Activated CD8-positive, alpha-beta memory T cell treated with anti-CD3 and anti-CD28 coated beads, Interleukin-2, amount 50 U/mL, for 48 hours (primary cell): ENCODE data around the gene OVOL2.
A peak's percentile ranks its signal among the peaks of the same experiment; 100 is the strongest.
"Not testable (repeated sequence)": the region's sequence is repeated elsewhere in the genome, so short reads cannot be mapped to it uniquely, and the experiment has no call there.

Source experiments
- DNase-seq: peaks from one replicate; pipeline ENCODE4 v3.0.0-alpha.2; 2020

The OVOL2 gene

DNA sequence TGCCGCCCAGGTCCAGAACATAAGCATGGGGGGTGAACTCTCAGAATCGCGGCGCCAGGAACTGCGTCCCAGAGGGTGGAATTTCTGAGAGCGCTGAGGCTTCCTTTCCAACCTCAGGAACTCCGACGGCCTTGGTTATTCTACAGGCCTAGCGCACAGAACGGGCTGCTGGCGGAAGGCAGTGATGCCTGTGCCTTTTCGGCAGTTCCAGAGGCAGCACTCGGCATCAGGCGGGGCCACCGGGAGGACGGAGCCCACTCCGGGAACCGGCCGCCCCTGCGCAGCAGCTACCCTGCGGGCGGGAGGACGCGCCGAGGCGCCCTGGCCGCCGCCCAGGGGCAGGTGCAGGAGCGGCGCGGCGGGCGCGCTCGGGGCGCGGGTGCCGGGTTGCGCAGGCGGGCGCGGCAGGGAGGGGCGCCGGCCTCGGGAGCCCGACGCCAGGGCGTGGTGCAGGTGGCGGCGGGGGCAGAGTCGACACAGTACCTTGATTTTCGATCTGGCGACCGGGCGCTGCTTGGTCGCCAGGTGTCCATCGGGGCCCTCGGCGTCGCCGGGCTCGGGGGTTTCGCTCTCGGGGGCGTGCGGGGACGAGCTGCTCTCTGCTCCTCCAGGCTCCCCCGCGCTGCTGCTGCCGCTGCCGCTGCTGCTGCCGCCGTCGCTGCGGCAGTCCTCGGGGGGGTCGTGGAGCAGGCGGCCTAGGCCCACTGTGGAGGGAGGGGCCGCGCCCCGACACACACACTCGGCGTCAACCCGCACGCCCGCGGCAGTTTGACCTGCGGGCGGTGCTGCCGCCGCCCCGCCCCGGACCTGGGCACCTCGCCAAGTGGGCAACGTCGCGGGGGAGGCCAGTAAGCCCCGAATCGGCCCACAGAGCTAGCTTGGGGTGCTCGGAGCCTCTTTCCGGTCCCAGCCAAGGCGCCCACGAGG is 1.3 kb downstream of the OVOL2 start:
- DNase-seq, result no peak

DNA sequence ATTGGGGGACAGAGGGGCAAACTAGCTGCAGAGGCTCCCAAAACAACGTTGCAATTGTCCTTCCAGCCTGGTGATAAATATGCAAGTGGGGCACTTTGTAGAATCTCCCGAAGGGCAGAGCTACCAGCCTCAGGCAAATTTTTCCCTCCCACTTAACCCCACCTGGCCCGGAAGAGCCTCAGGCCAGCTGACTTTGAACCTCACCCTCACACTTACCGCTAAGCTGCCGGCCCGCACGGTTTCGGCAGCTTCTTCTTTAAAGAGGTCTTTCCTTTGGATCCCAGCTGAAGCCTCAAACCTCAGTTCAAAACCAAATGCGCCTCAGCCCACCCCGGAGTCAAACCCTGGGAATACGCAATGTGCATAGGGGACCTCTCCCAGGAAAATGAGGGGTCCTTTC is 2.5 kb downstream of the OVOL2 start:
- peak; percentile 41 for DNase-seq

DNA sequence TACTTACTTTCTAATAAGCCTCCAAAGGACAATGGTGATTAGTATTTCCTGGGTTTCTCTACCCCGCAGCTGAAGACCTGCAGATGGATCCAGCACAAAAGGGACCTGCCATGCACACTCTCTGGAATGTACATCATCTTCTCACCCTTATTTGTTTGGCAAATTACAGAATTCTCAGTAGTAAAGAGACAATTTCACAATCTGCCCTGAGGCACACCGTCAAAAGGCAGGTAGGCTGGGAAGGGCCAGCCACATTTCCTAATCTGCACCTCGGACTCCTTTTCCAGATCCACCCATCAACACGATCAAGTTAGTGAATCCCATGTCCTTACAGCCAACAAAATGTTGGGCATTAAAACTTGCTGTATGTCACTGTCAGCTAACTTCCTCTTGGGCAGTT is 4.9 kb downstream of the OVOL2 start:
- no peak for DNase-seq

DNA sequence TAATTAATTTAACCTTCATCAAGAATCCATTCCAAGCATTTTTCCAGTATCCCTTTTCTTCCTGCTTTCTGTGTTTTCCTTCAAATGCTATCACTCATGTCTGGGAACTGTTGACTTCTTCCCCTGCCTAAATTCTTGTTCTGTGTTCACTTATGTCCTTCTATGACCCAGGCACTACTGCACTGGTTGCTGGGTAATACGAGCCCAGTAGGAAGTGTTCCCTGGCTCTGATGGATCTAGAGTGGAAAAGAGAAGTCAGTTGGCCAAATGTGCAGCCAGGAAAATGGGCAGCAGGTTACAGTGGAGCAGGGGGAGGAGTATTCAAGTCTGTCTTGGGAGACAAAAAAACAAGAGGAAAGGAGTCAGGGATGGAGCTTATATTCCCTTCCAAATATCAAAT is 7.1 kb downstream of the OVOL2 start:
- DNase-seq, result no peak

DNA sequence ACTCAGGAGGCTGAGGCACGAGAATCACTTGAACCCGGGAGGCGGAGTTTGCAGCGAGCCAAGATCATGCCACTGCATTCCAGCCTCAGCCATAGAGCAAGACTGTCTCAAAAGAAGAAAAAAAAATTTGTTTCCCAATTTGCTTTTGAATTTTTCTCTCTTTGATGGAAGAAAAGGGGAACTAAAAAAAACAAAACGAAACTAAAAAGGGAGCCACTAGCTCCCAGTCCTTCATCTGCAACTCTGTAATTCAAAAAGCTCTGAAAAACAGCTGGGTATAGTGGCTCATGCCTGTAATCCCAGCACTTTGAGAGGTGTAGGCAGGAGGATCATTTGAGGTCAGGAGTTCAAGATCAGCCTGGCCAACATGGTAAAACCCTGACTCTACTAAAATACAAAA is 9.5 kb downstream of the OVOL2 start:
- DNase-seq, result peak; percentile 6

DNA sequence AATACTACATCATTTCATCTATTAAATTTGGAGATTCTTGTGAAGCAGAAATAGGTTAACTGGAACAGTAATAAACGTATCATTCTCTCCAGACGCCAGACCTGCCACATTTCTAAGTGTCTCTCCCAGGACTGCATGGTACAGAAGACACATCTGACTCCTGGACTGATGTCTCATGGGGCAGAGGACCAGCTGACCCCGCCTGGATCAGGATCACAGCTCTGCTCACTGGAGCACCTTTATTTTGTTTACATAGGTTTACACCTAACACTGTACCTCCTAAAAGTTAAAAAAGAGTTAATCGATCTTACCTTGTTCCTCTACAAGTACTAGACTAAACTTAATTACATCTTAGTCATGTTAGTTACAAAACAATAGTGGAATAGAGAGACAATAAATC is 11.2 kb downstream of the OVOL2 start:
- DNase-seq, result no peak

DNA sequence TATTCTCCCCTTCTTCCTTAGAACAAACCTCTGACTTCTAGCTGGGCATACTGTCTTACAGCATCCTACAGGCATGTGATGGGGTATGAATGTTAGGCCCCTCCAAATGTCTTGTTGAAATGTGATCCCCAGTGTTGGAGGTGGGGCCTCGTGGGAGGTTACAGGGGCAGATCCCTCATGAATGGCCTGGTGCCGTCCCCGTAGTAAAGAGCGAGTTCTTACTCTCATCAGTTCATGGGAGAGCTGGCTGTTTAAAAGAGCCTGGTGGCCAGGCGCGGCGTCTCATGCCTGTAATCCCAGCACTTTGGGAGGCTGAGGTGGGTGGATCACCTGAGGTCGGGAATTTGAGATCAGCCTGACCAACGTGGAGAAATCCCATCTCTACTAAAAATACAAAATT is 15.5 kb downstream of the OVOL2 start:
- no peak for DNase-seq

DNA sequence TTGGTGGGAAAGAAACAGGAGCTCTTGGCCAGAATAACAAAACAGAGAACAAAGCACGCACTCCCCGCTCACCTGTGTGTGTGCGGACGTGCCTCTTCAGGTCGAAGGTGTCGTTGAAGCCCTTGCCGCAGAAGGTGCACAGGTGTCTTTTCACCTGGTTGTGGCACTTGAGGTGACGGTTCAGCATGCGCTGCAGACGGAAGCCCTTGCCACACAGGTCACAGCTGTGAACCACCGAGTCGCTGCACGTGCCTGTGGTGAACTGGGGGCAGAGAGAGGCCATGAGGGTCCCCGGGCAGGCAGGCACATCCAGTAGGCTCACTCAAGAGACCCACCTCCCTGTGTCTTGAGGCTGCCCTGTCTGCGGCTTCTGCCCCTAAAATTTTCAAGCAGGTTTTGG is 16.3 kb downstream of the OVOL2 start:
- no peak for DNase-seq

DNA sequence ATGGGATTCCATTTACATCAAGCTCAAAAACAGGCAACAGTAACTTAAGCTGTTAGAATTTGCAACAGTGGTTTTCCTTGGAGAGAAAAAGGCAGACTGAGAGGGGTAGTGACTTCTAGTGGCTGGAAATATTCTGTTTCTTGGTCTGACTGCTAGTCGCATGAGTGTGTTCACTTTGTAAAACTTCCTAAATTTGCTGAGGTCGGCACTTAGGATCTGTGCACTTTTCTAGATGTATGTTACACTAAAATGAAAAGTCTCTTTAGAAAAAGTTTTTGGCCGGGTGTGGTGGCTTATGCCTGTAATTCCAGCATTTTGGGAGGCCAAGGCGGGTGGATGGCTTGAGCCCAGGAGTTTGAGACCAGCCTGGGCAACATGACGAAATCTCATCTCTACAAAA is 18.7 kb downstream of the OVOL2 start:
- DNase-seq, result no peak

DNA sequence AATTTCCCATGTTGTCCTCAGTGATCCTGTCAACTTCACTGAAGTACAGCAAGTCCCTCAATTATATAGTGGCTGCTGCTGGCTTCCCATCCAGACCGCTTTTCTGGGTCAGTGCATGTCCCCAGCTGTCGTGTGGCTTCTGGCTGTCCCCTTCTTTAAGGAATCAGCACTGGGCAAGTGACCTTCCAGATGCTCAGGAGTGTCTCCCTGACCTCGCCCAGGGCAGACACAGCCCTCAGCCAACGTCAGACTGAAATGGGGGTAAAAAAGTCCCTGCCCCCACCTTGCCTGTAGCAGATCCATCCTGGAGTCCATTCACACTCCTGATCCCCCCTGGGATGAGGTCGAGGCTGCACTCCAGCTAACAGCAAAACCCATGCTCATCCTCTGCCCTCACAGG is 23.7 kb downstream of the OVOL2 start:
- DNase-seq, result no peak

DNA sequence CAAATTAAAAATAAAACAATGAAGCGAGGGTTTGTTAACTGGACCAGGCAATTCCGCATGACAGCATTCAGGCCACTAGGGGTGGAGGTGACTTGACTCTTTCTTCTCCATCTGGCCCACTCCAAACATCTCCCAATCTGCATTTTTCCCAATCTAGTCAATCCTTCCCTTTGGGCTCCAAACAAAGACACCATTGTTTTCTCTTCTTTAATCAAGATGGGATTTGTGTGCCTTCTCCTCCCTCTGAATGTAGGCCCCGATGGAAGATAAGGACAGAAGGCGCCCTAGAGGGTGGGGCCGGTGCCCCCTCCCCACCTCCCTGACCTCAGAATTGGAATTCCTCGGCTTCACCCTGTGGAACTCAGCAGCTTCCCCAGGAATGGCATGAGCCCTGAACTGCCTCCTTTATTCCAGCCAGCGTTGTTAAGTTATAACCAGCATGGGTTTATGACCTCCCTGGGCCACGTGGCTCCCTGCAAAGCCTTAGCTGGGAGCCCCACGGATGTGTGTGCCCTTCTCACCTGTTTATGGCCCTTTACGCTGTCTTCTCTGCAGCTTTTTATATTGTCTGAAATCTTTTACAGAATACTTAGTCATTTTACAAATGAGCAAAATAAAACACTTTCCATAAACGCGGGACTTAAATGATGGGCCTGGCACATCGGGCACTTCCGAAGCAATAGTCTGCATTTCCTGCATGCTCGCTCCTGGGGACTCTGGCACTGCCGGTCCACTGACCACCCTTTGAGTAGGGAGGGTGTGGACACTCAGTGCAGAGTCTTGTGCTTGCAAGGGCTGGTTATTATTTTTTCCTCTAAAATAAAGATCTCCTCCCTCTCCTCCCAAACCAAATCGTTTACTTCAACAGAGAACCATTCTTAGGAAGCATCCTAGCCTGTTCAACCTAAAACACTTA is 24.5 kb downstream of the OVOL2 start:
- no peak for DNase-seq

DNA sequence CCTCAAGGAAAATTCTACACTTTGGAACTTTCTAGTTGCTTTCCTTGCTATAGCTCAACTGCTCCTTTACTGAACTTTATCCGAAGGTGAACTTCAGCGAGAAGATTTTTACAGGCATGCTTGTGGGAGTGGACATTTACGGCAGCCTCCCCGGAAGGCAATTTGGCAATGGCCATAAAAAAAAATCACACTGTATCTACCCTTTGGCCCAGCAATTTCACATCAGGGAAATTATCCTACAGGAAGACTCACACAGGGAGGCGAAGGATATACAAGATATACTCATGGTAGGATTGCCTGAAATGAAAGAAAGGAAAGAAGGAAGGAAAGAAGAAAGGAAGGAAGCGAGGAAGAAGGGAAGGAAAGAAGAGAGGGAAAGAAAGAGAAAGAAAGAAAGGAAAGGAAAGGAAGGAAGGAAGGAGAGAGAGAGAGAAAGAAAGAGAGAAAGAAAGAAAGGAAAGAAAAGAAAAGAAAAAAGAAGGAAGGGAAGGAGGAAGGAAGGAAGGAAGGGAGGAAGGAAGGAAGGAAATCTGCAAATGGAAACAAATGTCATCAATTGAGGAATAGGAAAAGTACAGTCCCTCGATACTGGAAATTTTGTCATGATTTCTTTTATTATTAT is 25.7 kb downstream of the OVOL2 start:
- DNase-seq, result no peak

DNA sequence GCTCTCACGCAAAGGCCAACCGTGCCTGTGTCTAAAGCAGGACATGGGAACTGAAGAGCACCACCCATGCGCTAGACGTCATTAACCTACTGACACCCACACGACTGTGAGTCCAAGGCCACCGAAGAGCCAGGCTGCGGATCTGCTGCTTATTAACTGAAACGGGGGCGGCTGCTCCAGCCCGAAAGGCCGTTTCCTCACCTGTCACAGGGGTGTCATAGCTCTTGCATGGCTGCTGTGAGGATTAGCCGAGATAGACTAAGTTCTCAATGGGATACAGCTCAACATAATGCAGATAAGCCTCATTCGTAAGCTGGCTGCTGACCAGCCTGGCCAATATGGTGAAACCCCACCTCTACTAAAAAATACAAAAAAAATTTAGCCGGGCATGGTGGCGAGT is 26.7 kb downstream of the OVOL2 start:
- DNase-seq, result no peak

DNA sequence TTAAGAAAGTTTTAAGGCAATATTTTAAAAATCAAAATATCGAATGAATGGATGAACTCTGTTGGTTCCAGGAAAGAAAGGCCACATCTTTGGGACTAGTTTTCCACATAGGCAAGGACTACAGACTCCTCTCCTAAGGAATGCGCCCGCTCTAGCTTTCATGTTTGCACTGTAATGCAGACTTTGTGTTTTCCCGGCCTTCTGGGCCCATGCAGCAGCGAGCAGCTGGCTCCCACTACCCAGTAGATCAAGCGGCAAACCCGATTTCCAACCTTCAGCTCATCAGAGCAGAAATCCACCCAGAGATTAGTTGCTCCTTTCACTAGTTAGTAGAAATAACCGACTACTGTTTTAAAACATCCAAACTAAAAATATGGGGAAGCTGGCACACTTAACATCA is 27.7 kb downstream of the OVOL2 start:
- no peak for DNase-seq

DNA sequence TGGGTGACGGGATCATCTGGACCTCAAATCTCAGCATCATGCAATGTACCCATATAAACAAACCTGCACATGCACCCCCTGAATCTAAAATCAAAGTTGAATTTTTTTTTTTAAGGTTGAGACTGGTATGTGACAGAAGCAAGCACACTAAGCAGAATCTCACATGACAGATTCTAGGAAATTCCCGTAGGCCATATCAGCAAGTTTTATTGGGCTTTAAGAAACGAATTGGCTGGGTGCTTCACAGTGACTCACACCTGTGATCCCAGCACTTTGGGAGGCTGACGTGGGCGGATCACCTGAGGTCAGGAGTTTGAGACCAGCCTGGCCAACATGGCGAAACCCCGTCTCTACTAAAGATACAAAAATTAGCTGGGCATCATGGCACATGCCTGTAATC is 30.7 kb downstream of the OVOL2 start:
- DNase-seq, result not testable (repeated sequence)

DNA sequence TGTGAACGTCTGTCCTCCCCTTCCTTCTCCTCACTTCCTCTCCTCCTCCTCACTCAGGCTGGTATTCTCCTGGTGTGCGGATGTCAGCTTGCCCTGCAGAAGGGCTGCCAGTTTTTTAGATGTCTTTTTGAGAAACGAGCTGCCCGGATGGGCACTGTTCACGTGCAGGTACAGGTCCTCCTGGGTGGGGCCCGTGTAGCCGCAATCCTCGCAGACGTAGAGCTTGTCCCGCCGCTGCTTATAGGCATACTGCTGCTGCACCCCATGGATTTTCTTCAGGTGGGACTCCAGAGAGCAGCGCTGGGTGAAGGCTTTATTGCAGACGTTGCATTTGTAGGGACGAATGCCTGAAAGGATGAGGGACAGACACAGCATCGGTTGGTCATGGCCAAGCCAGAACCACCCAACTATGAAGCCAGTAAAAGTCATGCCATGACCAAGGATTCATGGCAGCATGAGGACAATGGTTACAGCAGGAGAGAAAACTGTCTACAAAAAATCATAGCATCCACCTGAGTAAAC is 33.0 kb downstream of the OVOL2 start:
- DNase-seq, result no peak

DNA sequence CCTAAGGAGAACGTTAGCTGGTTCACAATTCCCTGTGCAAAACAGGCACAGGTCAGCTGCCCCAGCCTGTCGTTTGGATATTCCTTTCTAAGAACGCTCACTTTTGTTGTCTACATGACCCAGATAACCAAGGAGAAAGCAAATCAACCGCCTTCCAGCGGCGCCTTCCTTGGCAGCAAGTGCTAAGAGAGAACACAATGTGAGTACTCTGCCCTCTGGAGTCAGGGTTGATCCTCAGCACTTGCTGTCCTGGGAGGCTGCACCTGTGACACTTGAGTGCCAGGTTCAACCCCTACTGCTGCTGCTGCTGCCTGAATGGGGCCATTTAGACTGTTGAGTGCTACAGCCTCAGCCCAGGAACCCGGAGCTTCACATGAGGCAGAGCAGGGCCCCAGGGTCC is 36.8 kb downstream of the OVOL2 start:
- DNase-seq, result no peak

DNA sequence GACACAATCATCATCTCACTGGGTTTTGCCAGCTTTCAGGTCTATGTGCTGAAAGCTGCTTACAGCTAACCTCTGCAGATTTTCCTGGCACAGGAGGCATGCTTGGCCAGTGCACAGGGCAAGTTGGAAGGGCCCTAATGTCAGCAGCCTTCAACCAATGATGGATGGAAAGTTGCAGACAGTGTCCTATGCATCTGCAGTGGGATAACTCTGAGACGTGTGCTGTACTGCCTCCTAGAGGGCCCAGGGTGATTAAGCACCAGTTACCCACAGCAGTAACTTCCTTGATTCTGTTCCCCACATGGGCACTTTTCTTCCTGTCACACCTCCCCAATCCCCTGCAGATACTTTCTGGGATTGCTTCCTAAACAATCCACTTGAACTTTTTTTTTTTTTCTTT is 38.6 kb downstream of the OVOL2 start:
- DNase-seq, result no peak

DNA sequence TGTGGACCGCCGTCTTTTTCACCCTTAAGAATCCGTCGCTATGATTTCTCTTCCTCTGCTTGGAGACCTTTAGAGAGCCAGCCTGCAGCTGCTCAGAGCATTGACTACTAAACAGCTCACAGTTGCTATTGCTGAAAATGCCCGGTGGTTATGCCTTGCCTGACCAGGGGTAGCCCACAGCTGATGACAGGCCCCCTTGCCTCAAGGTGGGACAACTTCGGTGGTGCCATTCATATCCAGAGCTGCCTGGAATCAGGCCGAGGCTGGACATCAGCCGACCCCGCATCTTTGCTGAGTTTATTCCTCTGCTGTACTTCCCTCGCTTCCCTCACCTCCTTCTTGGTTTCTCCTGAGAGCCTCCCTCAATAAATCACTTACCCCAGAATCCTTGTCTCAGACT is 39.6 kb downstream of the OVOL2 start:
- no peak for DNase-seq

DNA sequence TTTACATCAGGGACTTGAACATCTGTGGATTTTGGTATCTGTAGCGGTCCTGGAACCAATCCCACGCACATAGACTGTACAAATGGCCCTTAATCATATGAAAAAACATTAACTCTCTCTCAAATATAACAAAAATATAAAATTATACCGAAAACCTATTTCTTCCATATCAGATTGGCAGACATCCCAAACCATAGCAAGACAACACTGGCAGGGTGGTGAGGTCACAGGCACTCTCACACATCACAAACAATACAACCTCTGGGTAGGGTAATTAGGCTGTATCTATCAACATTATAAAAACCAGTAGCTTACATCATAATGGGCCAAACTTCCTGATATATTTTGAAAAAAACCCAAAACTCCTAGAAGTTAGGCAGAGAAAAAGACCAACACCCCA is 40.9 kb downstream of the OVOL2 start:
- no peak for DNase-seq

DNA sequence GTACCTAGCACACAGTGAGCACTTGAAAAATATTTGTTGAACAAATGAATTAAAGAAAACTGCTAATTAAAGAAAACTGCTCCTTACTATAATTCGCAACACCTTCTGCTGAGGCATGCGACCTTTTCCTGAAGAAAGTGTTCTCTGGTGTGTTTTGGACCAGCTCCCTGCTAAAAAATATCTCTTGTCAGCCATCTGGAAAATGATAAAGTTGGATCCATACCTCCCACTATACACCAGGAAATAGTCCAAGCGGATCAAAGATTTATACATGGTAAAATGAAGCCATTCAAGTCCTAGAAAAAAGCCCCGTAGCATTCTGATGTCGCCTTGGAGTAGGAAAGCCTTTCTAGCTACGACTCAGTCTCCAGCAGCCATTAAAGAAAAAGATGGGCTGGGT is 43.3 kb downstream of the OVOL2 start:
- DNase-seq, result no peak

DNA sequence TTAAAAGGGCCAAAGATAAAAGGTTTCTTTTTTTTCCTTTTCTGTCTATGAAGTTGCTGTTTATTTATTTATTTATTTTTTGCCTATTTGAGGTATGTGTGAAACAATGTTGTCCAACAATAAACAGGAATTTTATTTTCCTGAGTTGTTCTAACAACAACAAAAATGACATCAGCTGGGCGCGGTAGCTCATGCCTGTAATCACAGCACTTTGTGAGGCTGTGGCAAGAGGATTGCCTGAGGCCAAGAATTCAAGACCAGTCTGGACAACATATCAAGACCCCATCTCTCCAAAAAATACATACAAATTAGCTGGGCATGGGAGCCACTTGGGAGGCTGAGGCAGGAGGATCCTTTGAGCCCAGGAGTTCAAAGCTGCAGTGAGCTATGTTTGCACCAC is 44.8 kb downstream of the OVOL2 start:
- no peak for DNase-seq

DNA sequence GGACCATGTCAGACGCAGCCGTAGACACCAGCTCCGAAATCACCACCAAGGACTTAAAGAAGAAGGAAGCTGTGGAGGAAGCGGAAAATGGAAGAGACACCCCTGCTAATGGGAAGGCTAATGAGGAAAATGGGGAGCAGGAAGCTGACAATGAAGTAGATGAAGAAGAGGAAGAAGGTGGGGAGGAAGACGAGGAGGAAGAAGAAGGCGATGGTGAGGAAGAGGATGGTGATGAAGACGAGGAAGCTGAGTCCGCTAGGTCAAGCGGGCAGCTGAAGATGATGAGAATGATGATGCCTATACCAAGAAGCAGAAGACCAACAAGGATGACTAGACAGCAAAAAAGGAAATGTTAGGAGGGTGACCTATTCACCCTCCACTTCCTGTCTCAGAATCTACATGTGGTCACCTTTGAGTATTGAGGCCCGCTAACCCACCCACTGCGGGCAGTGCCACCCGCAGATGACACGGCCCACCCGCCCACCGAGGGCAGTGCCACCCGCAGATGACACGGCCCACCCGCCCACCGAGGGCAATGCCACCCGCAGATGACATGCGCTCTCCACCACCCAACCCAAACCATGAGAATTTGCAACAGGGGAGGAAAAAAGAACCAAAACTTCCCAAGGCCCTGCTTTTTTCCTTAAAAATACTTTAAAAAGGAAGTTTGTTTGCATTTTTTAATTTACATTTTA is 45.6 kb downstream of the OVOL2 start:
- no peak for DNase-seq
